Measurements from ENCODE around the gene MGAT4B. TPM values are rescaled to one million over a fixed set of nuclear protein-coding genes. Genes with fewer than 3 reads are reported as not detected.

Gene MGAT4B
- polyA plus RNA-seq, 1 donor (not counting 4 experiments of a cell fraction or from before 2014, with no cell fraction given), result 69.8 TPM

GRCh38 chr5:179774442-179774841 lies 32.2 kb downstream of the MGAT4B start:
- Histone ChIP-seq H3K9ac (ENCODE audit: control insufficient read depth, extremely low read depth, insufficient read depth, low read length) (no peak overlapping the region), H3K36me3 (ENCODE audit: control insufficient read depth in 2 of 2, extremely low read depth in 1 of 2, insufficient read depth in 2 of 2, low read length in 2 of 2) (peaks cover 29 to 40% of the 10 kb centered on the region in 2 experiments)

GRCh38 chr5:179773686-179774040 lies 33.0 kb downstream of the MGAT4B start:
- H3K36me3 ChIP-seq (ENCODE audit: control insufficient read depth in 2 of 2, extremely low read depth in 1 of 2, insufficient read depth in 2 of 2, low read length in 2 of 2), result peaks cover 29 to 44% of the 10 kb centered on the region in 2 experiments
- H2AFZ ChIP-seq (ENCODE audit: control insufficient read depth, low read length), result no peak overlapping the region
- H3K4me2 ChIP-seq (ENCODE audit: control insufficient read depth, extremely low read depth, insufficient read depth, low read depth, low read length), result no peak overlapping the region
- no peak for TF ChIP-seq CTCF (optimal IDR thresholded peaks at IDR 0.05 in 1 of 3, IDR thresholded peaks at IDR 0.05 in 1 of 3, conservative IDR thresholded peaks at IDR 0.05 in 1 of 3; ENCODE audit: extremely low read depth in 1 of 3, insufficient read depth in 2 of 3, low read length in 3 of 3)
- H3K27me3 ChIP-seq (ENCODE audit: control insufficient read depth, extremely low read depth, insufficient read depth, low read length), result no peaks in the 10 kb centered on the region
- FAIRE-seq (no peak), DNase-seq (ENCODE audit: low read depth, low spot score) (no peak)
- H3K9me3 ChIP-seq (ENCODE audit: control insufficient read depth, low read depth, low read length), result no peaks in the 10 kb centered on the region
- dilution Hi-C loops (cut with MboI; ENCODE audit: extremely low pct_ligation_motif_present, low sequenced_read_pairs), result no loop called here
- H3K79me2 ChIP-seq (ENCODE audit: control insufficient read depth, insufficient read depth, low read length), result no peaks in the 10 kb centered on the region
- peaks cover 2% of the 10 kb centered on the region for H4K20me1 ChIP-seq (ENCODE audit: control insufficient read depth, extremely low read depth, insufficient read depth, low read length)
- H3K4me1 ChIP-seq (ENCODE audit: control insufficient read depth, extremely low read depth, insufficient read depth, low read length), result no peaks in the 10 kb centered on the region
- H3K27ac ChIP-seq (ENCODE audit: control insufficient read depth, insufficient read depth, low read length), result no peak overlapping the region
- no peak overlapping the region for H3K4me3 ChIP-seq (ENCODE audit: control insufficient read depth in 2 of 3, extremely low read depth in 1 of 3, insufficient read depth in 2 of 3, low read depth in 1 of 3, low read length in 3 of 3)
- no peaks in the 10 kb centered on the region for H3K9me1 ChIP-seq (ENCODE audit: control insufficient read depth, extremely low read depth, insufficient read depth, low read length)
- no peak overlapping the region for H3K9ac ChIP-seq (ENCODE audit: control insufficient read depth, extremely low read depth, insufficient read depth, low read length)

More at GRCh38 chr5:179774442-179774841, 32.2 kb downstream of the MGAT4B start:
- no peaks in the 10 kb centered on the region for H3K79me2 ChIP-seq (ENCODE audit: control insufficient read depth, insufficient read depth, low read length)
- peaks cover 2% of the 10 kb centered on the region for H4K20me1 ChIP-seq (ENCODE audit: control insufficient read depth, extremely low read depth, insufficient read depth, low read length)
- no peaks in the 10 kb centered on the region for H3K4me1 ChIP-seq (ENCODE audit: control insufficient read depth, extremely low read depth, insufficient read depth, low read length)
- TF ChIP-seq EZH2 (IDR thresholded peaks at IDR 0.05; ENCODE audit: low read length), result no peak
- TF ChIP-seq CTCF (optimal IDR thresholded peaks at IDR 0.05 in 1 of 3, IDR thresholded peaks at IDR 0.05 in 1 of 3, conservative IDR thresholded peaks at IDR 0.05 in 1 of 3; ENCODE audit: extremely low read depth in 1 of 3, insufficient read depth in 2 of 3, low read length in 3 of 3), result no peak
- DNase-seq (ENCODE audit: low read depth, low spot score), result no peak
- no peak for FAIRE-seq
- H3K4me2 ChIP-seq (ENCODE audit: control insufficient read depth, extremely low read depth, insufficient read depth, low read depth, low read length), result no peak overlapping the region
- no peak overlapping the region for H3K27ac ChIP-seq (ENCODE audit: control insufficient read depth, insufficient read depth, low read length)
- no peaks in the 10 kb centered on the region for H3K9me3 ChIP-seq (ENCODE audit: control insufficient read depth, low read depth, low read length)
- no peaks in the 10 kb centered on the region for H3K27me3 ChIP-seq (ENCODE audit: control insufficient read depth, extremely low read depth, insufficient read depth, low read length)
- H3K4me3 ChIP-seq (ENCODE audit: control insufficient read depth in 2 of 3, extremely low read depth in 1 of 3, insufficient read depth in 2 of 3, low read depth in 1 of 3, low read length in 3 of 3), result no peak overlapping the region
- H3K9me1 ChIP-seq (ENCODE audit: control insufficient read depth, extremely low read depth, insufficient read depth, low read length), result no peaks in the 10 kb centered on the region
- dilution Hi-C loops (cut with MboI; ENCODE audit: extremely low pct_ligation_motif_present, low sequenced_read_pairs), result no loop called here
- H2AFZ ChIP-seq (ENCODE audit: control insufficient read depth, low read length), result no peak overlapping the region

Measured in keratinocyte (primary cell).